Endodermal cell (in vitro differentiated cells): ENCODE data around the gene PDZD4. TPM values are rescaled to one million over a fixed set of nuclear protein-coding genes. Genes with fewer than 3 reads are reported as not detected.

Experiments
- DNase-seq: peaks from one replicate; pipeline ENCODE4 v3.0.0-alpha.2; 2017
- H3K27ac ChIP-seq: 2 replicates; pipeline ENCODE4 v1.5.1; 2013; ENCODE audit warnings: mild to moderate bottlenecking, low read depth, low read length, moderate library complexity
- H3K27me3 ChIP-seq: 2 replicates; pipeline ENCODE4 v1.6.1; 2013; ENCODE audit warnings: mild to moderate bottlenecking, low read length, moderate library complexity; ENCODE audit not compliant: insufficient read depth, control insufficient read depth, poor library complexity, severe bottlenecking
- H3K36me3 ChIP-seq: 2 replicates; pipeline ENCODE4 v1.7.0; 2013; ENCODE audit warnings: mild to moderate bottlenecking, low read length, moderate library complexity; ENCODE audit not compliant: control insufficient read depth, insufficient read depth
- H3K4me1 ChIP-seq: one replicate; pipeline ENCODE4 v1.7.0; 2013; ENCODE audit warnings: low read length; ENCODE audit not compliant: control insufficient read depth, insufficient read depth
- H3K4me3 ChIP-seq: 2 replicates; pipeline ENCODE4 v1.5.1; 2013; ENCODE audit warnings: mild to moderate bottlenecking, low read length, moderate library complexity
- H3K9ac ChIP-seq: 2 replicates; pipeline ENCODE4 v1.6.1; 2013; ENCODE audit warnings: mild to moderate bottlenecking, low read length, moderate library complexity; ENCODE audit not compliant: poor library complexity, severe bottlenecking; ENCODE audit errors: extremely low read depth
- H3K9me3 ChIP-seq: 2 replicates; pipeline ENCODE4 v1.6.1; 2013; ENCODE audit warnings: mild to moderate bottlenecking, low read length, moderate library complexity; ENCODE audit not compliant: control insufficient read depth
- H3K27ac Mint-ChIP-seq: 2 replicates; pipeline ENCODE4 v1.8.0; 2020; ENCODE audit warnings: mixed read lengths
- H3K27me3 Mint-ChIP-seq: 2 replicates; pipeline ENCODE4 v1.8.0; 2021; ENCODE audit warnings: mild to moderate bottlenecking, mixed read lengths; ENCODE audit not compliant: insufficient read depth
- H3K36me3 Mint-ChIP-seq: 2 replicates; pipeline ENCODE4 v1.8.0; 2020; ENCODE audit warnings: low read depth, mixed read lengths
- H3K4me1 Mint-ChIP-seq: 2 replicates; pipeline ENCODE4 v1.8.0; 2020; ENCODE audit warnings: mixed read lengths
- H3K4me3 Mint-ChIP-seq: 2 replicates; pipeline ENCODE4 v1.8.0; 2020; ENCODE audit warnings: mild to moderate bottlenecking, moderate library complexity, mixed read lengths
- H3K9me3 Mint-ChIP-seq: 2 replicates; pipeline ENCODE4 v1.8.0; 2020; ENCODE audit warnings: mild to moderate bottlenecking, mixed read lengths
- CTCF ChIP-seq: fragments of 200-600 bp; sonication (generic); conservative IDR thresholded peaks from 2 replicates; pipeline ENCODE4 v1.5.0; 2021; ENCODE audit warnings: antibody characterized with exemption, mild to moderate bottlenecking
- WGBS, 2 experiments: methylation state at CpG; one replicate each; pipeline versions ENCODE4 v1.1.5 to v1.1.7; 2013; ENCODE audit warnings: missing lambda C conversion rate in 2 of 2, mixed read lengths in 1 of 2; ENCODE audit not compliant: insufficient coverage in 1 of 2, insufficient read length in 1 of 2; 5-methylcytosine and 5-hydroxymethylcytosine counted together
- total RNA-seq, 2 donors: library from RNA; stranded (reverse); fragmentation: NEBNext Ultra II Directional in 1 of 2; extraction: Animal tissue kit (Norgen Biotek cat#: 25700) in 1 of 2; gene quantifications; 2 replicates in 1 of 2; 3 replicates in 1 of 2; pipeline ENCODE4 v1.2.1, GENCODE V29; 2021

The PDZD4 gene
- total RNA-seq, 2 donors from 2014 or later: 30.1 to 68.3 TPM

- no peak for DNase-seq
- no peak for TF ChIP-seq CTCF
- Mint-ChIP-seq H3K4me1 (no peaks in the 10 kb centered on the region), H3K36me3 (no peaks in the 10 kb centered on the region), H3K4me3 (no peak overlapping the region), H3K27ac (no peak overlapping the region), H3K9me3 (peaks cover 62% of the 10 kb centered on the region), H3K27me3 (peaks cover 2% of the 10 kb centered on the region)
- Histone ChIP-seq H3K9me3 (no peaks in the 10 kb centered on the region), H3K36me3 (no peaks in the 10 kb centered on the region), H3K27ac (no peak overlapping the region), H3K9ac (no peak overlapping the region), H3K27me3 (no peaks in the 10 kb centered on the region), H3K4me1 (no peaks in the 10 kb centered on the region), H3K4me3 (no peak overlapping the region)
- 96% methylated on average over 6 of the region's 6 CpGs; no CpG with 5 or more reads in 1 of the 2 experiments for WGBS, 2 experiments
Measured at GRCh38 chrX:153836921-153837320, 6.6 kb upstream of the PDZD4 start.

GRCh38 chrX:153832728-153833127 lies 2.4 kb upstream of the PDZD4 start:
- H3K9me3 Mint-ChIP-seq: peaks cover 51% of the 10 kb centered on the region
- H3K4me3 ChIP-seq: no peak overlapping the region
- 89 to 94% methylated on average over 3 to 10 of the region's 10 CpGs for WGBS, 2 experiments
- TF ChIP-seq CTCF: no peak
- H3K9me3 ChIP-seq: no peaks in the 10 kb centered on the region
- no peak overlapping the region for H3K9ac ChIP-seq
- peak; percentile 64 for DNase-seq
- H3K27me3 Mint-ChIP-seq: peaks cover 6% of the 10 kb centered on the region
- H3K36me3 Mint-ChIP-seq: no peaks in the 10 kb centered on the region
- no peak overlapping the region for H3K4me3 Mint-ChIP-seq
- no peaks in the 10 kb centered on the region for H3K36me3 ChIP-seq
- peaks cover 1% of the 10 kb centered on the region for H3K4me1 Mint-ChIP-seq
- no peak overlapping the region for H3K27ac ChIP-seq
- no peak overlapping the region for H3K27ac Mint-ChIP-seq
- H3K27me3 ChIP-seq: no peaks in the 10 kb centered on the region
- H3K4me1 ChIP-seq: no peaks in the 10 kb centered on the region

GRCh38 chrX:153831429-153832150 lies 1.2 kb upstream of the PDZD4 start:
- Histone ChIP-seq H3K4me3 (no peak overlapping the region), H3K36me3 (no peaks in the 10 kb centered on the region), H3K9me3 (no peaks in the 10 kb centered on the region), H3K9ac (no peak overlapping the region), H3K27me3 (no peaks in the 10 kb centered on the region), H3K27ac (no peak overlapping the region), H3K4me1 (no peaks in the 10 kb centered on the region)
- DNase-seq: peak; percentile 61
- H3K27me3 Mint-ChIP-seq: peaks cover 6% of the 10 kb centered on the region
- peaks cover 55% of the 10 kb centered on the region for H3K9me3 Mint-ChIP-seq
- no peak overlapping the region for H3K27ac Mint-ChIP-seq
- H3K4me3 Mint-ChIP-seq: peak overlapping the region; percentile 45
- WGBS, 2 experiments: 77 to 90% methylated on average over 2 to 18 of the region's 23 CpGs
- H3K4me1 Mint-ChIP-seq: peaks cover 12% of the 10 kb centered on the region
- peaks cover 5% of the 10 kb centered on the region for H3K36me3 Mint-ChIP-seq
- no peak for TF ChIP-seq CTCF
